Measurements from ENCODE around the gene UBE2V1.
"Not testable (repeated sequence)": the region's sequence is repeated elsewhere in the genome, so short reads cannot be mapped to it uniquely, and the experiment has no call there.

UBE2V1 gene

DNA sequence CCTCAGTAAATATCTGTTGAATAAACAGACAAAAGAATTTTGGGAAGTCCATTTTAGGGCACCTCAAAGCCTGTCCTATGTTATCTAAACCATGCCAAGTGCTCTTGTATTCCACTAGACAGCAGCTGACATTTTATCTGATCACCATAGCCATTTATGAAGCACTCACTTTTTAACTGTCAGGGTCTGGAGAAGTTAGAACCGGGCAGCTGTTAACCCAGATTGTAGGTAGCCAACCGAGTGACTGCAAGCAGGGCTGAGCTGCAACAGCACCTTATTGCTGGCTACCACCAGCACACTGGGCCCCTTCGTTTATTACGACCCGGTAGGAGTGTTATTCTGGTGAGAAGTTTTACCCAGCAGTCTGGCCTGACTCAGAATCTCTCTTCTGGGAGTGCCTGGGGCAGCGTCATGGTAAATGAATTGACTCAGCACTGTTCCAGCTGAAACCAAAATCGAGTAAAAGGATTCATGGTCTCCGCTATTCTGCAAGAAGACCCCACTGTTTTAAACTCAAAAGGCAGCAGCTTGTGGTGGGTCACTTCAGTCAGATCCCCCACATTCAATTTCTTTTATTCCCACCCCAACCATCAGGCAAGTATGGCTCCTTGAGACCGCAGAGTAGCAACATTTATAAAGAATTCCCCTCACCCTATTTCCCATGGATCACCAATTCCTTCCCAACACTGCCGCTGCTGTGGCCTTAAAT lies 1.7 kb downstream of the UBE2V1 start:
- peak overlapping the region; percentile 33 to 88 for H3K27ac ChIP-seq (ENCODE audit: insufficient read depth in 1 of 2, low read depth in 1 of 2, low read length in 2 of 2, poor library complexity in 1 of 2, severe bottlenecking in 2 of 2)
- no peaks in the 10 kb centered on the region for H3K9me3 ChIP-seq (ENCODE audit: control extremely low read depth in 1 of 5, control insufficient read depth in 4 of 5, insufficient read depth in 2 of 5, low read depth in 1 of 5, low read length in 4 of 5)
- H3K27me3 ChIP-seq (replicated peaks in 2 of 5; ENCODE audit: control insufficient read depth in 4 of 5, insufficient read depth in 5 of 5, low read length in 4 of 5) = no peaks in the 10 kb centered on the region
- WGBS (ENCODE audit: insufficient coverage) = 79% methylated on average over 6 of the region's 10 CpGs
- CTCF ChIA-PET = interaction anchor here (0.7 to 7.4 kb wide), 7 partner anchors 10 to 356 kb away, joined by 3 to 49 read pairs (median 4); no protein-coding TSS in a partner anchor
- POLR2A ChIA-PET = interaction anchor here (1.2 kb wide), 1 partner anchor 12 kb away, joined by 4 read pairs; no protein-coding TSS in a partner anchor
- DNase-seq = peak in 2 of 3 donors; percentile 22 to 50
- H3K4me3 ChIP-seq (ENCODE audit: control insufficient read depth in 1 of 7, extremely low read depth in 1 of 7, insufficient read depth in 4 of 7, low read depth in 2 of 7, low read length in 6 of 7) = peak overlapping the region in 5 of 7 experiments; percentile 83 to 91 (median 84)
- peaks cover 58 to 87% (median 78%) of the 10 kb centered on the region in 4 experiments for H3K4me1 ChIP-seq (ENCODE audit: control extremely low read depth in 1 of 4, control insufficient read depth in 4 of 4, insufficient read depth in 4 of 4, low read length in 3 of 4)
- peaks cover 0 to 16% (median 4%) of the 10 kb centered on the region in 4 experiments for H3K36me3 ChIP-seq (ENCODE audit: control insufficient read depth in 4 of 4, insufficient read depth in 4 of 4, low read length in 3 of 4)

DNA sequence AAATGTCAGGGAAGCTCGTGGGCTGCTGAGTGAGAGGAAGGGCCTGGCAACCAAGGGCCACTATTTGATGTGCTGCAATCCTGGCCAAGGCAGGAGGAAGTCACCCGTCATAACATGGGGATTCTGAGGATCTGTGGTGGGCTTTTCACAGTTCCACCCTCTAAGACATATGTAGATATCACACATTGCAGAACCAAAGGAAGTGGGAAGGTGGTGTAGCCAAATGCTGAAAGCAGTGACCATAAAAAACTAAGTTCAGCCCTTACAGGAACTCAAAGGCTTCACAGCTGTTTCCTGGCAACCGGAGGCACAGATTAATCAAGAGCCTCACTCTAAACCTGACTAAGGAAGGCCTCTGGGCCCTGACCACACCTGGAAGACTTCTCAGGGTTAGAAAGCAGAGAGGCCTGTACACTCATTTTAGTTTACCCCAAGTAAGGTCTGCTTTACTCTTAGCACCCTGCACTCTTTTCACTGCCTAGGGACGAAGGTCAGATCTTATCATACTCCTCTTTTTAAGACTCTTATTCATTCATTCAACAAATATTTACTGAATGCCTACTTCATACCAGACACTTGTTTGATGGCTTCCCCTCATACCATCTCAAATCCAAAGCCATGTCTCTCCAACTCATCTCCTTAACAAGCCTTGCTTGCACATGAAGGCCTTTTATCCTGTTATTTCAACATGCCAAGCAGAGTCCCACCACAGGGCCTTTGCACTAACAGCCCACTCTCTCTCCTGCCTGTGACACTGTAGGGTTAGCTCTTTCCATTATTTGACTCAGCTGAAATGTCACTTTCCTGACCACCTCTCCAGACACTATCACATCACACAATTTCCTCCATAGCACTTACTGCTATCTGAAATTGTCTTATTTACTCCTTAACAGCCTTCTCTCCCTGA lies 2.6 kb downstream of the UBE2V1 start:
- peak overlapping the region in 4 of 7 experiments; percentile 3 to 91 (median 72) for H3K4me3 ChIP-seq (ENCODE audit: control insufficient read depth in 1 of 7, extremely low read depth in 1 of 7, insufficient read depth in 4 of 7, low read depth in 2 of 7, low read length in 6 of 7)
- WGBS (ENCODE audit: insufficient coverage) = 0% methylated on average over 3 of the region's 4 CpGs
- DNase-seq = peak; percentile 93 to 100 (median 99)
- ChIA-PET POLR2A (interaction anchor here (0.9 to 1.2 kb wide), 4 partner anchors 10 to 56 kb away, joined by 3 to 4 read pairs (median 3); no protein-coding TSS in a partner anchor), CTCF (interaction anchor here (1.0 to 7.4 kb wide), 13 partner anchors 10 to 132 kb away, joined by 3 to 49 read pairs (median 4); no protein-coding TSS in a partner anchor)
- H3K36me3 ChIP-seq (ENCODE audit: control insufficient read depth in 4 of 4, insufficient read depth in 4 of 4, low read length in 3 of 4) = peaks cover 0 to 16% (median 4%) of the 10 kb centered on the region in 4 experiments
- peaks cover 53 to 79% (median 72%) of the 10 kb centered on the region in 4 experiments for H3K4me1 ChIP-seq (ENCODE audit: control extremely low read depth in 1 of 4, control insufficient read depth in 4 of 4, insufficient read depth in 4 of 4, low read length in 3 of 4)
- no peaks in the 10 kb centered on the region for H3K9me3 ChIP-seq (ENCODE audit: control extremely low read depth in 1 of 5, control insufficient read depth in 4 of 5, insufficient read depth in 2 of 5, low read depth in 1 of 5, low read length in 4 of 5)
- peak overlapping the region; percentile 33 to 59 for H3K27ac ChIP-seq (ENCODE audit: insufficient read depth in 1 of 2, low read depth in 1 of 2, low read length in 2 of 2, poor library complexity in 1 of 2, severe bottlenecking in 2 of 2)
- no peaks in the 10 kb centered on the region for H3K27me3 ChIP-seq (replicated peaks in 2 of 5; ENCODE audit: control insufficient read depth in 4 of 5, insufficient read depth in 5 of 5, low read length in 4 of 5)

DNA sequence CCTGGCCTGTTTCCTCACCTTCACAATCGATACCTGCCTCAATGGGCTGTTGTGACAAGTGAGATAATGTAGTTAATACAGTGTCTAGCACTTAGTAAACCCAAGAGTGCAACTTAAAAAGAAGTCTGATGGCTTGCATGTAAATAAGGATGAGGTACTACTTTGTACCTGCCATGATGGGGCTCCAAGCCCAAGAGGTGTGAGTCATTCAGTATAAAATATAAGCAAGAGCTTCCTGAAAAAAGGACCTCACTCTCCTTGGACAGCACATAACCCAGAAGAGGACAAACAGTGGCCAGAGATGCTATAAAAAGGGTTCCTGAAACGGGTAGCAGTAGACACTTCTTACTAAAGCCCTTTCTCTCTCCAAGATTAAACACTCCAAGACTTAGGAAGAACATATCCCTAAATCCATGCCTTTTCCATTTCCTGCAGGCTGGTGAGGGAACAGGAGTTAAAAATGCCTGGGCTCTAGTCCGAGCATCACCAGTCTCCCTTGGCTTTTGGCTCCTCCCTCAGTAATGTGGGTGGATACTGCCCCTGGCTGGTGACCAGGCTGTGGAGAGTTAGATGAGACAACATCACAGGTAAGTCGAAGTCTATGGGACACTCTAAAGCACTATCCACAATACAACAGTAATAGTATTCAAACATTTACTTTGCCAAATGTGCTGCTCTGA lies 4.3 kb downstream of the UBE2V1 start:
- H3K4me3 ChIP-seq (ENCODE audit: control insufficient read depth in 1 of 7, extremely low read depth in 1 of 7, insufficient read depth in 4 of 7, low read depth in 2 of 7, low read length in 6 of 7) = peak overlapping the region in 1 of 7 experiments; percentile 2
- DNase-seq = peak in 2 of 3 donors; percentile 35 to 51
- peaks cover 0 to 16% (median 4%) of the 10 kb centered on the region in 4 experiments for H3K36me3 ChIP-seq (ENCODE audit: control insufficient read depth in 4 of 4, insufficient read depth in 4 of 4, low read length in 3 of 4)
- ChIA-PET POLR2A (no interaction called here), CTCF (interaction anchor here (1.1 to 7.4 kb wide), 8 partner anchors 9 to 61 kb away, joined by 3 to 49 read pairs (median 4); no protein-coding TSS in a partner anchor)
- H3K27ac ChIP-seq (ENCODE audit: insufficient read depth in 1 of 2, low read depth in 1 of 2, low read length in 2 of 2, poor library complexity in 1 of 2, severe bottlenecking in 2 of 2) = no peak overlapping the region
- no peaks in the 10 kb centered on the region for H3K27me3 ChIP-seq (replicated peaks in 2 of 5; ENCODE audit: control insufficient read depth in 4 of 5, insufficient read depth in 5 of 5, low read length in 4 of 5)
- 94% methylated on average over 3 of the region's 4 CpGs for WGBS (ENCODE audit: insufficient coverage)
- H3K9me3 ChIP-seq (ENCODE audit: control extremely low read depth in 1 of 5, control insufficient read depth in 4 of 5, insufficient read depth in 2 of 5, low read depth in 1 of 5, low read length in 4 of 5) = no peaks in the 10 kb centered on the region
- peaks cover 44 to 65% (median 57%) of the 10 kb centered on the region in 4 experiments for H3K4me1 ChIP-seq (ENCODE audit: control extremely low read depth in 1 of 4, control insufficient read depth in 4 of 4, insufficient read depth in 4 of 4, low read length in 3 of 4)

DNA sequence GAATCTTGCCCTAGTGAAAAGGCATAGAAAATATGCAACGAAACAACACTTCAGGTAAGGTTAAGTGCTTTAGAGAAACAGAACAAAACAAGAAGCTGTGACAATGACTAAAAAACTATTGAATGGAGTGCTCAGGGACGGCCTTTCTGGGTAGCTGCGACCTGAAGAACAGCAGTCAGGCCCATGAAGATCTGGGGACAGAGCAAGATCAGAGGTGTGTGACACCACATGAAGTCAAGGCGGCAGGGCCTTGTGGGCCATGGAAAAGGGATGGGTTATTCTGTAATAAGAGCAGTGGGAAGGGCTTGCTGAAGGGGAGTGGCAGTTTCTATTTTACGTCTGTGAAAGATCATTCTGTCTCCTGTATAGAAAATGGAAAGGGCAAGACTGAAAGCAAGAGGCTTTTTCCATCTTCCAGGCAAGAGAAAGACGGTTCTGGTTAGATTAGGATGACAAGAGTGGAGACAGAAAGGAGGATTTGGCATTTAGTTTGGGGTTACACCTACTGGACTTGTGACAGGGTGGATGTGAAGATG lies 5.1 kb downstream of the UBE2V1 start:
- no peak for DNase-seq
- 90% methylated on average over 6 of the region's 6 CpGs for WGBS (ENCODE audit: insufficient coverage)
- Histone ChIP-seq H3K36me3 (ENCODE audit: control insufficient read depth in 4 of 4, insufficient read depth in 4 of 4, low read length in 3 of 4) (peaks cover 0 to 16% (median 4%) of the 10 kb centered on the region in 4 experiments), H3K27me3 (replicated peaks in 2 of 5; ENCODE audit: control insufficient read depth in 4 of 5, insufficient read depth in 5 of 5, low read length in 4 of 5) (no peaks in the 10 kb centered on the region), H3K4me3 (ENCODE audit: control insufficient read depth in 1 of 7, extremely low read depth in 1 of 7, insufficient read depth in 4 of 7, low read depth in 2 of 7, low read length in 6 of 7) (peak overlapping the region in 1 of 7 experiments; percentile 2), H3K4me1 (ENCODE audit: control extremely low read depth in 1 of 4, control insufficient read depth in 4 of 4, insufficient read depth in 4 of 4, low read length in 3 of 4) (peaks cover 39 to 60% (median 52%) of the 10 kb centered on the region in 4 experiments), H3K9me3 (ENCODE audit: control extremely low read depth in 1 of 5, control insufficient read depth in 4 of 5, insufficient read depth in 2 of 5, low read depth in 1 of 5, low read length in 4 of 5) (no peaks in the 10 kb centered on the region), H3K27ac (ENCODE audit: insufficient read depth in 1 of 2, low read depth in 1 of 2, low read length in 2 of 2, poor library complexity in 1 of 2, severe bottlenecking in 2 of 2) (no peak overlapping the region)
- CTCF ChIA-PET = interaction anchor here (1.1 to 7.4 kb wide), 4 partner anchors 8 to 22 kb away, joined by 3 to 49 read pairs (median 12); no protein-coding TSS in a partner anchor
- POLR2A ChIA-PET = no interaction called here

DNA sequence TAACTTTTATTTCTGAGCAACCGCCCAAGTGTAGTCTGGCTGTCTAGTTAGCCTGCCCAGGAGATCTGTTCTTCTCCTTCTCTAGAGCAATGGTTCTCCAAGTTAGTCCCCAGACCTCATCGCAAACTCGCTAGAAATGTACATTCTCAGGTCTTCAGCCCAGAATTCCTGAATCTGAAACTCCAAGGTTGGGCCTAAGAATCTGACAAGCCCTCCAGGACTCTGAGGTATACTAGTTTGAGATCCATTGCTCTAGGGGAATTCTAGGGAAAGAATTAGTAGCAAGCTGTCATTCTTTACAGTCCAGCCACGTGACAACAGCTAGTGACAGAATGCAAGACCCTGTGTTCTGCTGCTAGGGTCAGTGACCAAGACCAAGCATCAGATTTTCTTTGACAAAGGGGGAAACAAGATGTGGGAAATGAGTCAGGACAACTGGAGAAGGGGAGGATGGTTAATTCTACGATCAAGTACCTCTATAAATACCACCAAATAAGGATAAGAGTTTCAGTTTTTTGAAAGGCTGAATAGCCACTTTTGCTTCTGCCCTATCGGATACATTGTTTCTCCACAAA lies 5.8 kb downstream of the UBE2V1 start:
- DNase-seq = no peak
- POLR2A ChIA-PET = no interaction called here
- H3K9me3 ChIP-seq (ENCODE audit: control extremely low read depth in 1 of 5, control insufficient read depth in 4 of 5, insufficient read depth in 2 of 5, low read depth in 1 of 5, low read length in 4 of 5) = no peaks in the 10 kb centered on the region
- H3K27ac ChIP-seq (ENCODE audit: insufficient read depth in 1 of 2, low read depth in 1 of 2, low read length in 2 of 2, poor library complexity in 1 of 2, severe bottlenecking in 2 of 2) = no peak overlapping the region
- H3K36me3 ChIP-seq (ENCODE audit: control insufficient read depth in 4 of 4, insufficient read depth in 4 of 4, low read length in 3 of 4) = peaks cover 0 to 20% (median 5%) of the 10 kb centered on the region in 4 experiments
- no peaks in the 10 kb centered on the region for H3K27me3 ChIP-seq (replicated peaks in 2 of 5; ENCODE audit: control insufficient read depth in 4 of 5, insufficient read depth in 5 of 5, low read length in 4 of 5)
- CTCF ChIA-PET = interaction anchor here (1.1 to 7.4 kb wide), 5 partner anchors 9 to 21 kb away, joined by 3 to 49 read pairs (median 5); no protein-coding TSS in a partner anchor
- H3K4me3 ChIP-seq (ENCODE audit: control insufficient read depth in 1 of 7, extremely low read depth in 1 of 7, insufficient read depth in 4 of 7, low read depth in 2 of 7, low read length in 6 of 7) = no peak overlapping the region
- peaks cover 38 to 56% (median 49%) of the 10 kb centered on the region in 4 experiments for H3K4me1 ChIP-seq (ENCODE audit: control extremely low read depth in 1 of 4, control insufficient read depth in 4 of 4, insufficient read depth in 4 of 4, low read length in 3 of 4)
- 93% methylated on average over 5 of the region's 6 CpGs for WGBS (ENCODE audit: insufficient coverage)

DNA sequence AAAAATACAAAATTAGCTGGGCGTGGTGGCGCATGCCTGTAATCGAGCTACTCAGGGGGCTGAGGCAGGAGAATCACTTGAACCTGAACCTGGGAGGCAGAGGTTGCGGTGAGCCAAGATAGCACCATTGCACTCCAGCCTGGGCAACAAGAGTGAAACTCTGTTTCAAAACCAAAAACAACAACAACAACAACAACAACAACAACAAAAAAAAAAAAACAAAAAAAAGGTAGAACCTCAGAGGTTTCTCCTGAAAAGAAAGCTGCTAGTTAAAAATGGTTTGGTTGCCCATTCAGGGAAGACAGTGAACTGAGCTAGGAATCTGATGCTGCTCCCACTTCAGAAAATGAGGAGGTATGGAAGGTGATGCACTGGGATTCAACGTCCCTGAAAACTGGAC lies 6.3 kb downstream of the UBE2V1 start:
- POLR2A ChIA-PET; H3K27ac ChIP-seq (ENCODE audit: insufficient read depth in 1 of 2, low read depth in 1 of 2, low read length in 2 of 2, poor library complexity in 1 of 2, severe bottlenecking in 2 of 2): not testable (repeated sequence)
- 96% methylated on average over 3 of the region's 5 CpGs for WGBS (ENCODE audit: insufficient coverage)

More for the DNA sequence above, 6.3 kb downstream of the UBE2V1 start:
- CTCF ChIA-PET = interaction anchor here (0.7 to 7.4 kb wide), 9 partner anchors 9 to 349 kb away, joined by 3 to 49 read pairs (median 4); no protein-coding TSS in a partner anchor
- H3K9me3 ChIP-seq (ENCODE audit: control extremely low read depth in 1 of 5, control insufficient read depth in 4 of 5, insufficient read depth in 2 of 5, low read depth in 1 of 5, low read length in 4 of 5); H3K4me3 ChIP-seq (ENCODE audit: control insufficient read depth in 1 of 7, extremely low read depth in 1 of 7, insufficient read depth in 4 of 7, low read depth in 2 of 7, low read length in 6 of 7); H3K27me3 ChIP-seq (replicated peaks in 2 of 5; ENCODE audit: control insufficient read depth in 4 of 5, insufficient read depth in 5 of 5, low read length in 4 of 5); DNase-seq: not testable (repeated sequence)
- Histone ChIP-seq H3K4me1 (ENCODE audit: control extremely low read depth in 1 of 4, control insufficient read depth in 4 of 4, insufficient read depth in 4 of 4, low read length in 3 of 4) (peaks cover 34 to 51% (median 44%) of the 10 kb centered on the region in 4 experiments), H3K36me3 (ENCODE audit: control insufficient read depth in 4 of 4, insufficient read depth in 4 of 4, low read length in 3 of 4) (peaks cover 0 to 23% (median 5%) of the 10 kb centered on the region in 4 experiments)

All from common myeloid progenitor, CD34-positive (primary cell).